H1 (cell line): ENCODE data around the gene DLK2. TPM values are rescaled to one million over a fixed set of nuclear protein-coding genes. Genes with fewer than 3 reads are reported as not detected.

Experiments
- CEBPB ChIP-seq: IDR thresholded peaks from 2 replicates; pipeline ENCODE4 v1.6.1; 2012; ENCODE audit warnings: low read depth, low read length
- FOSL1 ChIP-seq: IDR thresholded peaks from 2 replicates; pipeline ENCODE4 v1.6.1; 2011; ENCODE audit warnings: mild to moderate bottlenecking, low read depth, low read length, moderate library complexity; ENCODE audit not compliant: insufficient read depth
- JUN ChIP-seq: IDR thresholded peaks from 2 replicates; pipeline ENCODE4 v1.6.1; 2011; ENCODE audit warnings: low read depth, mild to moderate bottlenecking, improper control_type of control experiment, low read length
- MAFK ChIP-seq: IDR thresholded peaks from 2 replicates; pipeline ENCODE4 v1.6.1; 2012; ENCODE audit warnings: low read depth, mild to moderate bottlenecking, improper control_type of control experiment, low read length
- NANOG ChIP-seq: IDR thresholded peaks from 2 replicates; pipeline ENCODE4 v1.6.1; 2011; ENCODE audit warnings: low read length, low read depth, mild to moderate bottlenecking, inconsistent platforms; ENCODE audit not compliant: insufficient read depth, poor library complexity, severe bottlenecking
- NRF1 ChIP-seq: IDR thresholded peaks from 2 replicates; pipeline ENCODE4 v1.6.1; 2011; ENCODE audit warnings: mild to moderate bottlenecking, low read depth, low read length, improper control_type of control experiment
- PHF8 ChIP-seq: fragments of 200-600 bp; sonication (generic); conservative IDR thresholded peaks from 2 replicates; pipeline ENCODE4 v1.7.1; 2012; ENCODE audit warnings: low read depth, mild to moderate bottlenecking, inconsistent platforms, low read length, moderate library complexity
- POLR2AphosphoS5 ChIP-seq: IDR thresholded peaks from 2 replicates; pipeline ENCODE4 v1.6.1; 2011; ENCODE audit warnings: low read depth, low read length
- SAP30 ChIP-seq: fragments of 300-600 bp; sonication (generic); IDR thresholded peaks from 2 replicates; pipeline ENCODE4 v1.7.1; 2012; ENCODE audit warnings: low read length, moderate library complexity, mild to moderate bottlenecking, inconsistent platforms; ENCODE audit not compliant: insufficient read depth, insufficient replicate concordance
- polyA plus RNA-seq, 7 experiments: library from polyadenylated mRNA; depleted of rRNA in 3 of 7; stranded (reverse) in 5 of 7; unstranded in 2 of 7; fragments of >200 nt in 5 of 7; fragments of 200-250 nt in 2 of 7; gene quantifications; 1 replicate in 5 of 7; 2 replicates in 1 of 7; 4 replicates in 1 of 7; pipeline versions ENCODE4 v1.2.1 to v1.2.3, GENCODE V29; 2011 to 2013; ENCODE audit warnings: missing spikeins in 2 of 7, mixed read lengths in 2 of 7
- total RNA-seq: library from RNA; stranded (reverse); fragmentation: NEBNext Ultra II Directional; extraction: Animal tissue kit (Norgen Biotek cat#: 25700); gene quantifications from 2 replicates; pipeline ENCODE4 v1.2.1, GENCODE V29; 2021
- TF ChIP-seq, protein P1 (sequence below): IDR thresholded peaks from 2 replicates; pipeline ENCODE4 v1.6.1; 2011; ENCODE audit warnings: low read depth, mild to moderate bottlenecking, low read length; ENCODE audit not compliant: insufficient read depth

Gene DLK2
- total and polyA plus RNA-seq, 2 of the 8 experiments (the other 6 are each of a cell fraction or from before 2014, with no cell fraction given), result 0.37 to 0.80 TPM

DNA sequence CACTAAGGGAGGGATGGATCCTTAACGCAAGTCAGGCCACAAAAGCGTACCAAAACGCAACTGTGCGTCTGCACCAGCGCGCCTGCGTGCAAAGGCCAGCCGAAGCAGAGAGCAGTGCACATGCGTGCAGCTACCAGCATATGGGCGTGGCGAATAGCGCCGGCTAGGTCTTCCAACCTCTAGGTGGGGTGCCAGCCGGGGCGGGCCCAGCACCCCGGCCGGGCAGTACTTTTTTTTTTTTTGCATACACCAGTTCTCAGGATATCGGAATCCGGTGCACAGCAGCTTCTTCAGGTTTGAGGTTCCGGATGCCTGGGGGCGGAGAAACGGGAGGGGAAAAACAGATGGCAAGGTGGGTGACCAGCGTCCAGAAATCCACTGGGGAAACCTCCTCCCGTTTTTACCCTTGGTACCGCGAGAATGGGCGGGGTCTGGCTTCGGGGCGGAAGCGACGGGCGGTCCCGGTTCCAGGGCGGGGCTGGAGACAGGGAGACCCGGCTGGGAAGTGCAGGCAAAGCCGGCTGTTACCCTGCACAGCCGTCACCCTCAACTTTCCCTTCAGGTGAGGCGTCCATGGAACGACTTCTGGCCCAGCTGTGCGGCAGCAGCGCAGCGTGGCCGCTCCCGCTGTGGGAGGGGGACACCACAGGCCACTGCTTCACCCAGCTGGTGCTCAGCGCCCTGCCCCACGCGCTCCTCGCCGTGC is 27.8 kb downstream of the DLK2 start, which contains the start of gene ABCC10 (continued):
- TF ChIP-seq POLR2AphosphoS5 (peak; percentile 62; the same call in 1 of the 2 replicates), CEBPB (no peak), MAFK (no peak), NANOG (no peak), NRF1 (peak; percentile 41; the same call in 1 of the 2 replicates), JUN (no peak), SAP30 (no peak), FOSL1 (no peak), PHF8 (peak; percentile 79)
- TF ChIP-seq, protein P1, sequence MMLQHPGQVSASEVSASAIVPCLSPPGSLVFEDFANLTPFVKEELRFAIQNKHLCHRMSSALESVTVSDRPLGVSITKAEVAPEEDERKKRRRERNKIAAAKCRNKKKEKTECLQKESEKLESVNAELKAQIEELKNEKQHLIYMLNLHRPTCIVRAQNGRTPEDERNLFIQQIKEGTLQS, result no peak
